Measurements from ENCODE around the gene DAB1.

DNA sequence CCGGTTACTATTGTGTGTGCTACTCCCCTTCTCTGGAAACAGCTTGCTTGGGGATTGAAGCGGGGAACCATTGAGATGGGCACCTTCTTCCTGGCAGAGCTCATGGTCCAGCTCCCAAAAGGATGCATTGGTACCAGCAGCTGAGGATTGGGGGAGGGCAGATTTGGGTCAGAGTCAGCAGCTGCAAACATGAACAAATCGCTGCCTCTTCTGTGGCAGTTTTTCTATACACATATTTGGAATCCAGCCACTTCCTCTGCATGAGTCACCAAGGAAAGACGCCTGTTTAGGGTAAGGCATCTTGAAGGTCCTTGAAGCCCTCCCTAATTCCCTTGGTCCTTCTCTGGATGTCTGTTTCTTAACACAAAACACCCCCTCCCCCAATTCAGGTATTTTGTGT lies 104.7 kb downstream of the DAB1 start:
- no peak for TF ChIP-seq TARDBP (IDR thresholded peaks at IDR 0.05)
- no peak for TF ChIP-seq NFRKB (IDR thresholded peaks at IDR 0.05)
